ENCODE measurements around the gene TAF4.
"Not testable (repeated sequence)": the region's sequence is repeated elsewhere in the genome, so short reads cannot be mapped to it uniquely, and the experiment has no call there.

Gene TAF4

GRCh38 chr20:62065674-62066338, at the start of gene TAF4:
TSS of gene TAF4 (minus strand) at chr20:62065881. CDS start at chr20:62065810, 71 bp downstream.
- peak; percentile 100 for DNase-seq (ENCODE audit: low spot score)

GRCh38 chr20:62114894-62115293, 49.2 kb upstream of the TAF4 start:
- no peak for DNase-seq (ENCODE audit: low spot score)

GRCh38 chr20:62112368-62112767, 46.7 kb upstream of the TAF4 start:
- DNase-seq (ENCODE audit: low spot score) = no peak

GRCh38 chr20:62111148-62111547, 45.5 kb upstream of the TAF4 start:
- DNase-seq (ENCODE audit: low spot score) = no peak

GRCh38 chr20:62105592-62105991, 39.9 kb upstream of the TAF4 start:
- no peak for DNase-seq (ENCODE audit: low spot score)

- DNase-seq (ENCODE audit: low spot score) = no peak
Observed at GRCh38 chr20:62104791-62105345, 39.2 kb upstream of the TAF4 start.

GRCh38 chr20:62104234-62104789, 38.6 kb upstream of the TAF4 start:
- no peak for DNase-seq (ENCODE audit: low spot score)

GRCh38 chr20:62103508-62104233, 38.0 kb upstream of the TAF4 start:
- no peak for DNase-seq (ENCODE audit: low spot score)

- DNase-seq (ENCODE audit: low spot score) = no peak
Observed at GRCh38 chr20:62101078-62101477, 35.4 kb upstream of the TAF4 start.

GRCh38 chr20:62097881-62098407, 32.3 kb upstream of the TAF4 start:
- no peak for DNase-seq (ENCODE audit: low spot score)

GRCh38 chr20:62096421-62097380, 31.0 kb upstream of the TAF4 start:
- DNase-seq (ENCODE audit: low spot score) = no peak

- no peak for DNase-seq (ENCODE audit: low spot score)
Observed at GRCh38 chr20:62089393-62089792, 23.7 kb upstream of the TAF4 start.

- DNase-seq (ENCODE audit: low spot score) = peak; percentile 81
Observed at GRCh38 chr20:62088258-62089127, 22.8 kb upstream of the TAF4 start.

GRCh38 chr20:62087632-62088031, 22.0 kb upstream of the TAF4 start:
- DNase-seq (ENCODE audit: low spot score) = no peak

- no peak for DNase-seq (ENCODE audit: low spot score)
Observed at GRCh38 chr20:62087227-62087626, 21.5 kb upstream of the TAF4 start.

GRCh38 chr20:62085206-62085605, 19.5 kb upstream of the TAF4 start:
- DNase-seq (ENCODE audit: low spot score) = no peak

GRCh38 chr20:62084224-62084623, 18.5 kb upstream of the TAF4 start:
- not testable (repeated sequence) for DNase-seq (ENCODE audit: low spot score)

GRCh38 chr20:62083312-62083711, 17.6 kb upstream of the TAF4 start:
- DNase-seq (ENCODE audit: low spot score) = no peak

- no peak for DNase-seq (ENCODE audit: low spot score)
Observed at GRCh38 chr20:62080249-62080990, 14.7 kb upstream of the TAF4 start.

- no peak for DNase-seq (ENCODE audit: low spot score)
Observed at GRCh38 chr20:62079166-62079565, 13.5 kb upstream of the TAF4 start.

All from AG08395 (cell line).